ENCODE results near the gene TMX2.

Gene TMX2

GRCh38 chr11:57771365-57771764, 59.0 kb downstream of the TMX2 start:
- DNase-seq: no peak

GRCh38 chr11:57772562-57772961, 60.2 kb downstream of the TMX2 start:
- DNase-seq: no peak

- no peak for DNase-seq
Measured at GRCh38 chr11:57773026-57773598, 60.7 kb downstream of the TMX2 start.

GRCh38 chr11:57775491-57775890, 63.1 kb downstream of the TMX2 start:
- no peak for DNase-seq

GRCh38 chr11:57776031-57776521, 63.7 kb downstream of the TMX2 start:
- no peak for DNase-seq

GRCh38 chr11:57776577-57777210, 64.3 kb downstream of the TMX2 start:
- no peak for DNase-seq

- DNase-seq: no peak
Measured at GRCh38 chr11:57777969-57778317, 65.5 kb downstream of the TMX2 start.

GRCh38 chr11:57778318-57779037, 66.1 kb downstream of the TMX2 start:
- no peak for DNase-seq

GRCh38 chr11:57779276-57779675, 66.9 kb downstream of the TMX2 start:
- no peak for DNase-seq

GRCh38 chr11:57781529-57781943, 69.1 kb downstream of the TMX2 start:
- no peak for DNase-seq

- no peak for DNase-seq
Measured at GRCh38 chr11:57785072-57785471, 72.7 kb downstream of the TMX2 start.

- no peak for DNase-seq
Measured at GRCh38 chr11:57786436-57786835, 74.0 kb downstream of the TMX2 start.

- DNase-seq: no peak
Measured at GRCh38 chr11:57787006-57787604, 74.7 kb downstream of the TMX2 start.

GRCh38 chr11:57787920-57788702, 75.7 kb downstream of the TMX2 start:
- DNase-seq: no peak

- DNase-seq: no peak
Measured at GRCh38 chr11:57788703-57789088, 76.3 kb downstream of the TMX2 start.
